B cell (primary cell): ENCODE measurements around the gene FEZF2. TPM values are rescaled to one million over a fixed set of nuclear protein-coding genes. Genes with fewer than 3 reads are reported as not detected.

Experiments
- ATAC-seq: fragments of 200-7000 bp; cut with Tn5 transposase; one replicate; pipeline ENCODE4 v1.10.0; 2021; ENCODE audit warnings: low read depth, mild to moderate bottlenecking, moderate number of reproducible peaks, moderate library complexity
- CTCF ChIA-PET: fragments of 350-600 bp; sonication (Branson Sonifier 250); formaldehyde crosslinking; loops from one replicate; lab custom pipeline; 2021; ENCODE audit warnings: antibody characterized with exemption, inconsistent platforms; lab: Charles Lee
- POLR2A ChIA-PET: fragments of 350-600 bp; sonication (Branson Sonifier 250); formaldehyde crosslinking; loops from one replicate; lab custom pipeline; 2021; ENCODE audit warnings: antibody characterized with exemption; lab: Charles Lee
- DNase-seq: peaks from one replicate; pipeline ENCODE4 v3.0.0; 2013
- H2AFZ ChIP-seq: 2 replicates; pipeline ENCODE4 v1.6.1; 2012; ENCODE audit warnings: mild to moderate bottlenecking, low read depth, low read length; ENCODE audit not compliant: insufficient read depth, poor library complexity, severe bottlenecking
- H3K27ac ChIP-seq, 2 donors: 1 replicate in 1 of 2; 2 replicates in 1 of 2; pipeline ENCODE4 v1.5.1; 2012 to 2013; ENCODE audit warnings: low read length in 2 of 2, mild to moderate bottlenecking in 2 of 2, moderate library complexity in 1 of 2
- H3K27me3 ChIP-seq, 4 experiments: fragments of 200-600 bp in 1 of 4; sonication (generic) in 1 of 4; replicated peaks in 1 of 4; 1 replicate in 2 of 4; 2 replicates in 2 of 4; pipeline versions ENCODE4 v1.6.1 to v1.7.0; 2013 to 2016; ENCODE audit warnings: low read length in 3 of 4, mild to moderate bottlenecking in 2 of 4, mixed read lengths in 1 of 4, moderate library complexity in 1 of 4; ENCODE audit not compliant: insufficient read depth in 4 of 4, control insufficient read depth in 3 of 4; ENCODE audit errors: control extremely low read depth in 1 of 4
- H3K36me3 ChIP-seq, 2 experiments: replicated peaks in 1 of 2; 1 replicate in 1 of 2; 2 replicates in 1 of 2; pipeline versions ENCODE4 v1.6.1 to v1.7.1; 2013; ENCODE audit warnings: low read length in 1 of 2; ENCODE audit not compliant: insufficient read depth in 2 of 2, control insufficient read depth in 1 of 2; ENCODE audit errors: control extremely low read depth in 1 of 2, extremely low read depth in 1 of 2
- H3K4me1 ChIP-seq, 2 donors: fragments of 200-600 bp in 1 of 2; sonication (generic) in 1 of 2; 1 replicate in 1 of 2; 2 replicates in 1 of 2; pipeline versions ENCODE4 v1.5.1 to v1.6.1; 2013 to 2017; ENCODE audit warnings: low read length in 2 of 2; ENCODE audit not compliant: control insufficient read depth in 2 of 2, insufficient read depth in 2 of 2
- H3K4me2 ChIP-seq: replicated peaks from 2 replicates; pipeline ENCODE3; 2012; ENCODE audit warnings: mild to moderate bottlenecking, low read depth, low read length; ENCODE audit not compliant: poor library complexity, severe bottlenecking
- H3K4me3 ChIP-seq, 5 experiments: fragments of 200-600 bp in 1 of 5; sonication (generic) in 1 of 5; 1 replicate in 3 of 5; 2 replicates in 2 of 5; pipeline versions ENCODE4 v1.5.1 to v1.7.0; 2011 to 2016; ENCODE audit warnings: low read length in 4 of 5, mild to moderate bottlenecking in 4 of 5, low read depth in 2 of 5, control low read depth in 1 of 5, moderate library complexity in 1 of 5; ENCODE audit not compliant: insufficient read depth in 1 of 5; ENCODE audit errors: control extremely low read depth in 1 of 5, extremely low read depth in 1 of 5
- H3K79me2 ChIP-seq: fragments of 200-600 bp; sonication (generic); one replicate; pipeline ENCODE4 v1.6.0; 2016; ENCODE audit warnings: low read length; ENCODE audit not compliant: control insufficient read depth, insufficient read depth
- H3K9ac ChIP-seq: fragments of 200-600 bp; sonication (generic); 2 replicates; pipeline ENCODE4 v1.6.1; 2017; ENCODE audit warnings: mild to moderate bottlenecking, low read length, moderate library complexity
- H3K9me3 ChIP-seq, 3 donors: one replicate each; pipeline versions ENCODE4 v1.6.1 to v1.7.1; 2013; ENCODE audit warnings: low read length in 2 of 3; ENCODE audit not compliant: control insufficient read depth in 2 of 3, insufficient read depth in 1 of 3; ENCODE audit errors: control extremely low read depth in 1 of 3
- H4K20me1 ChIP-seq: 2 replicates; pipeline ENCODE4 v1.6.0; 2012; ENCODE audit warnings: mild to moderate bottlenecking, low read length; ENCODE audit not compliant: insufficient read depth, control insufficient read depth, poor library complexity, severe bottlenecking
- H3K27ac Mint-ChIP-seq: one replicate; pipeline ENCODE4 v1.8.0; 2021; ENCODE audit warnings: mixed read lengths
- H3K27me3 Mint-ChIP-seq: one replicate; pipeline ENCODE4 v1.8.0; 2021; ENCODE audit warnings: mixed read lengths
- H3K4me1 Mint-ChIP-seq: one replicate; pipeline ENCODE4 v1.8.0; 2021; ENCODE audit warnings: mixed read lengths
- H3K4me3 Mint-ChIP-seq: one replicate; pipeline ENCODE4 v1.8.0; 2021; ENCODE audit warnings: mixed read lengths
- H3K9me3 Mint-ChIP-seq: one replicate; pipeline ENCODE4 v1.8.0; 2022; ENCODE audit warnings: mixed read lengths; ENCODE audit not compliant: insufficient read depth
- CTCF ChIP-seq: fragments of 200-600 bp; IDR thresholded peaks from one replicate; pipeline ENCODE4 v1.8.0; 2022; ENCODE audit warnings: antibody characterized with exemption, mild to moderate bottlenecking
- EZH2 ChIP-seq: IDR thresholded peaks from 2 replicates; pipeline ENCODE4 v1.6.1; 2012; ENCODE audit warnings: borderline replicate concordance, low read depth, mild to moderate bottlenecking, moderate library complexity, low read length; ENCODE audit not compliant: insufficient read depth, poor library complexity, severe bottlenecking
- WGBS: methylation state at CpG from one replicate; pipeline ENCODE4 v1.1.5; 2013; ENCODE audit warnings: missing lambda C conversion rate; ENCODE audit not compliant: insufficient coverage; 5-methylcytosine and 5-hydroxymethylcytosine counted together
- intact Hi-C: fragments of 100-400 bp; cut with micrococcal nuclease; formaldehyde crosslinking; loops from one replicate; pipeline ENCODE4 v1.10.0; 2022
- polyA plus RNA-seq: library from polyadenylated mRNA; depleted of rRNA; stranded (reverse); fragments of >200 nt; gene quantifications from 2 replicates; pipeline ENCODE4 v1.2.3, GENCODE V29; 2012
- total RNA-seq, 2 donors: library from RNA; stranded (reverse); fragments of 120-200 nt in 1 of 2; gene quantifications; 1 replicate in 1 of 2; 2 replicates in 1 of 2; pipeline versions ENCODE4 v1.2.3 to v1.2.4, GENCODE V29; 2013 to 2022

The FEZF2 gene
- total and polyA plus RNA-seq, 2 donors (not counting 1 experiment from before 2014, with no cell fraction given) = not detected

DNA sequence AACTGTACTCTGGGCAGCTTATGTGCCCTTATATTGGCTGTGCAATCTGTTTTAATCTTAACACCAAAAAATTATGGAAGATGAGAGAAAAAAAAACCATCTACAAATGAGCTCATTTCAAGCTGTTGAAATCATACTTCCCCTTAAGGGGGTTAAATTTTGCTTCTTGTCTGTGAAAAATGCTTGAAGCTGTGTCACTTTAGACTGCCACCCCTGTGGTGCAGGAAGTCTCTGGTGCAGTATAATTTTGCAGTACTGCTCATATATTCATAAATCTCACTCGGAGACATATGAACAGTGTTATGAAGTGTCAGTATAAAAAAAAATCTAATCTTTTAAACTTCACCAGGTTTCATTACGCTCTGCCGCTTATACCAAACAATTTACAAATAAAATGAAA is 30.4 kb upstream of the FEZF2 start:
- CTCF ChIA-PET = no interaction called here
- Histone ChIP-seq H2AFZ (no peak overlapping the region), H3K79me2 (no peaks in the 10 kb centered on the region), H3K4me3 (no peak overlapping the region), H3K4me1 (no peaks in the 10 kb centered on the region), H3K9ac (no peak overlapping the region), H3K9me3 (no peaks in the 10 kb centered on the region), H3K27ac (no peak overlapping the region), H3K36me3 (no peaks in the 10 kb centered on the region), H3K4me2 (no peak overlapping the region), H4K20me1 (no peaks in the 10 kb centered on the region), H3K27me3 (no peaks in the 10 kb centered on the region)
- POLR2A ChIA-PET = no interaction called here
- intact Hi-C loops = no loop called here
- no peaks in the 10 kb centered on the region for H3K4me1 Mint-ChIP-seq
- no peak for DNase-seq
- no peak for ATAC-seq
- no peak overlapping the region for H3K4me3 Mint-ChIP-seq
- TF ChIP-seq EZH2 (no peak), CTCF (no peak)
- no peak overlapping the region for H3K27ac Mint-ChIP-seq
- no peaks in the 10 kb centered on the region for H3K9me3 Mint-ChIP-seq
- peaks cover 4% of the 10 kb centered on the region for H3K27me3 Mint-ChIP-seq
- no CpG with 5 or more reads among the region's 3 CpGs for WGBS

- no CpG with 5 or more reads among the region's 5 CpGs for WGBS
- ATAC-seq (no peak), DNase-seq (no peak)
- H3K27ac Mint-ChIP-seq = no peak overlapping the region
- peaks cover 27% of the 10 kb centered on the region for H3K27me3 Mint-ChIP-seq
- H3K4me3 Mint-ChIP-seq = no peak overlapping the region
- POLR2A ChIA-PET = no interaction called here
- Histone ChIP-seq H3K27ac (no peak overlapping the region), H2AFZ (no peak overlapping the region), H3K36me3 (no peaks in the 10 kb centered on the region), H4K20me1 (no peaks in the 10 kb centered on the region), H3K4me1 (no peaks in the 10 kb centered on the region), H3K9me3 (no peaks in the 10 kb centered on the region), H3K4me2 (no peak overlapping the region), H3K9ac (no peak overlapping the region), H3K79me2 (no peaks in the 10 kb centered on the region), H3K27me3 (no peaks in the 10 kb centered on the region), H3K4me3 (no peak overlapping the region)
- intact Hi-C loops = no loop called here
- H3K9me3 Mint-ChIP-seq = no peaks in the 10 kb centered on the region
- CTCF ChIA-PET = no interaction called here
- no peak for TF ChIP-seq EZH2
- no peak for TF ChIP-seq CTCF
- H3K4me1 Mint-ChIP-seq = no peaks in the 10 kb centered on the region
Measured at GRCh38 chr3:62392626-62393292, 19.4 kb upstream of the FEZF2 start.
